ENCODE results near the gene CYP4Z1. TPM values are rescaled to one million over a fixed set of nuclear protein-coding genes. Genes with fewer than 3 reads are reported as not detected.
"Not testable (repeated sequence)": the region's sequence is repeated elsewhere in the genome, so short reads cannot be mapped to it uniquely, and the experiment has no call there.

Gene CYP4Z1
- total RNA-seq, 1 donor from 2014 or later: 4.8 TPM

GRCh38 chr1:47147047-47147785 is 80.2 kb downstream of the CYP4Z1 start:
- TF ChIP-seq, protein P1, sequence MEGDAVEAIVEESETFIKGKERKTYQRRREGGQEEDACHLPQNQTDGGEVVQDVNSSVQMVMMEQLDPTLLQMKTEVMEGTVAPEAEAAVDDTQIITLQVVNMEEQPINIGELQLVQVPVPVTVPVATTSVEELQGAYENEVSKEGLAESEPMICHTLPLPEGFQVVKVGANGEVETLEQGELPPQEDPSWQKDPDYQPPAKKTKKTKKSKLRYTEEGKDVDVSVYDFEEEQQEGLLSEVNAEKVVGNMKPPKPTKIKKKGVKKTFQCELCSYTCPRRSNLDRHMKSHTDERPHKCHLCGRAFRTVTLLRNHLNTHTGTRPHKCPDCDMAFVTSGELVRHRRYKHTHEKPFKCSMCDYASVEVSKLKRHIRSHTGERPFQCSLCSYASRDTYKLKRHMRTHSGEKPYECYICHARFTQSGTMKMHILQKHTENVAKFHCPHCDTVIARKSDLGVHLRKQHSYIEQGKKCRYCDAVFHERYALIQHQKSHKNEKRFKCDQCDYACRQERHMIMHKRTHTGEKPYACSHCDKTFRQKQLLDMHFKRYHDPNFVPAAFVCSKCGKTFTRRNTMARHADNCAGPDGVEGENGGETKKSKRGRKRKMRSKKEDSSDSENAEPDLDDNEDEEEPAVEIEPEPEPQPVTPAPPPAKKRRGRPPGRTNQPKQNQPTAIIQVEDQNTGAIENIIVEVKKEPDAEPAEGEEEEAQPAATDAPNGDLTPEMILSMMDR (IDR thresholded peaks at IDR 0.05): no peak
- Histone ChIP-seq H3K4me1 (no peaks in the 10 kb centered on the region), H3K27me3 (no peaks in the 10 kb centered on the region), H3K9me3 (no peaks in the 10 kb centered on the region), H3K4me3 (no peak overlapping the region), H3K27ac (no peak overlapping the region), H3K36me3 (no peaks in the 10 kb centered on the region)
- DNase-seq (ENCODE audit: low spot score in 2 of 2): no peak
- intact Hi-C loops (cut with DNase I): no loop called here

GRCh38 chr1:47149162-47149561 is 82.1 kb downstream of the CYP4Z1 start:
- H3K27me3 ChIP-seq; H3K9me3 ChIP-seq; H3K4me1 ChIP-seq; H3K36me3 ChIP-seq; DNase-seq (ENCODE audit: low spot score in 2 of 2); H3K27ac ChIP-seq; H3K4me3 ChIP-seq; intact Hi-C loops (cut with DNase I): not testable (repeated sequence)

DNA sequence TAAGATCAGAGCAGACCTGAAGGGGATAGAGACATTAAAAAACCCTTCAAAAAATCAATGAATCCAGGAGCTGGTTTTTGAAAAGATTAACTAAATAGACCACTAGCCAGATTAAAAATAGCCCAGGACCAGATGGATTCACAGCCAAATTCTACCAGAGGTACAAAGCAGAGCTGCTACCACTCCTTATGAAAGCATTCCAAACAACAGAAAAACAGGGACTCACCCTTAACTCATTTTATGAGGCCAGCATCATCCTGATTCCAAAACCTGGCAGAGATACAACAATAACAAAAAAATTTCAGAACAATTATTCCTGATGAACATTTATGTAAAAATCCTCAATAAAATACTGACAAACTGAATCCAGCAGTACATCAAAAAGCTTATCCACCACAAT is 89.4 kb downstream of the CYP4Z1 start:
- intact Hi-C loops (cut with DNase I); H3K4me1 ChIP-seq; DNase-seq (ENCODE audit: low spot score in 2 of 2); H3K9me3 ChIP-seq; H3K27me3 ChIP-seq; H3K27ac ChIP-seq; H3K36me3 ChIP-seq; H3K4me3 ChIP-seq: not testable (repeated sequence)

- H3K9me3 ChIP-seq; H3K4me3 ChIP-seq; H3K27me3 ChIP-seq; H3K36me3 ChIP-seq; DNase-seq (ENCODE audit: low spot score in 2 of 2); H3K27ac ChIP-seq; intact Hi-C loops (cut with DNase I); H3K4me1 ChIP-seq: not testable (repeated sequence)
Observed at GRCh38 chr1:47157957-47158356, 90.9 kb downstream of the CYP4Z1 start.

DNA sequence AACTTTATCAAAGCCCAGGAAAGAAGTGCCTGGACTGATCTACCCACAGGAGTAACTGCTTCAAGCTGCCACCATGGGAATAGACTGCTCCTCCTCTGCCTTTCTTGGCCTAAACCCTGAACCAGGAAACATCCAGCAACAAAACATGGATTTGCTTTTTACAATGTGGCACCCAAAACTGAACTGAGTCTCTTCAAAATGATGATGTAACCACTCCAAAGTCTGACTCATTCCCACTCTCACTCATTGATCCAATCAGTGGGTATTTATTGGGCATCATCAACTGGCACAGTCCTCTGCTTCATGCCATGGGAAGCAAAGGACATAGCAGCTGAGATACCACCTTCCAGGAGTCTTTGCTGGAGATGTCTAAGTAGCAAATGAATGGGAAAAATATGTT is 93.7 kb downstream of the CYP4Z1 start:
- Histone ChIP-seq H3K27ac (no peak overlapping the region), H3K27me3 (no peaks in the 10 kb centered on the region), H3K4me3 (no peak overlapping the region), H3K4me1 (no peaks in the 10 kb centered on the region), H3K36me3 (no peaks in the 10 kb centered on the region), H3K9me3 (no peaks in the 10 kb centered on the region)
- DNase-seq (ENCODE audit: low spot score in 2 of 2): no peak
- TF ChIP-seq, protein P1 (IDR thresholded peaks at IDR 0.05): no peak
- intact Hi-C loops (cut with DNase I): no loop called here

GRCh38 chr1:47161298-47162040 is 94.4 kb downstream of the CYP4Z1 start:
- Histone ChIP-seq H3K27ac (no peak overlapping the region), H3K27me3 (no peaks in the 10 kb centered on the region), H3K4me1 (no peaks in the 10 kb centered on the region), H3K9me3 (no peaks in the 10 kb centered on the region), H3K36me3 (no peaks in the 10 kb centered on the region), H3K4me3 (no peak overlapping the region)
- TF ChIP-seq, protein P1 (IDR thresholded peaks at IDR 0.05): no peak
- DNase-seq (ENCODE audit: low spot score in 2 of 2): no peak
- intact Hi-C loops (cut with DNase I): no loop called here

DNA sequence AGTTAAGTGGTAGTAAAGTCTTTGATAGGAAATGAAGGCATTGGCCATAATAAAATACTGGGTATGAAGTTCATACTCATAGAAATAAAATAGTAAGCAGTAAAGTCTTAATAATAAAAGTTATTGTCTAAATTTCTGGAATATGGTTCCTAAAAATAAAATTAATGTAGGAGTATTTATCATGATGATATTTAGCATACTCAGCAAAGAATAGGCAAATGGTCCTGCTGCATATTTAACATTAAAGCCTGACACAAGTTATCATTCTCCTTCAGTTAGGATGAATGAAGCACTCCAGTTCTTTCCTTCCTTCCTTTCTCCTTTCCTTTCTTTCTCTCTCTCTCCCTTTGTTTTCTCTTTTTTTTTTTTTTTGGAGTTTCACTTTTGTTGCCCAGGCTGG is 97.5 kb downstream of the CYP4Z1 start:
- no peak overlapping the region for H3K4me3 ChIP-seq
- TF ChIP-seq, protein P1 (IDR thresholded peaks at IDR 0.05): no peak
- H3K27ac ChIP-seq: no peak overlapping the region
- intact Hi-C loops (cut with DNase I): no loop called here
- H3K27me3 ChIP-seq: no peaks in the 10 kb centered on the region
- no peaks in the 10 kb centered on the region for H3K36me3 ChIP-seq
- DNase-seq (ENCODE audit: low spot score in 2 of 2): no peak
- no peaks in the 10 kb centered on the region for H3K9me3 ChIP-seq
- no peaks in the 10 kb centered on the region for H3K4me1 ChIP-seq

Data from ascending aorta (tissue), 2 donors.